Activated CD8-positive, alpha-beta memory T cell treated with anti-CD3 and anti-CD28 coated beads, Interleukin-2, amount 50 U/mL, for 24 hours (primary cell): ENCODE results near the gene OXCT2.

Experiments used
- DNase-seq: peaks from one replicate; pipeline ENCODE4 v3.0.0-alpha.2; 2020; ENCODE audit errors: extremely low read depth

OXCT2 gene

DNA sequence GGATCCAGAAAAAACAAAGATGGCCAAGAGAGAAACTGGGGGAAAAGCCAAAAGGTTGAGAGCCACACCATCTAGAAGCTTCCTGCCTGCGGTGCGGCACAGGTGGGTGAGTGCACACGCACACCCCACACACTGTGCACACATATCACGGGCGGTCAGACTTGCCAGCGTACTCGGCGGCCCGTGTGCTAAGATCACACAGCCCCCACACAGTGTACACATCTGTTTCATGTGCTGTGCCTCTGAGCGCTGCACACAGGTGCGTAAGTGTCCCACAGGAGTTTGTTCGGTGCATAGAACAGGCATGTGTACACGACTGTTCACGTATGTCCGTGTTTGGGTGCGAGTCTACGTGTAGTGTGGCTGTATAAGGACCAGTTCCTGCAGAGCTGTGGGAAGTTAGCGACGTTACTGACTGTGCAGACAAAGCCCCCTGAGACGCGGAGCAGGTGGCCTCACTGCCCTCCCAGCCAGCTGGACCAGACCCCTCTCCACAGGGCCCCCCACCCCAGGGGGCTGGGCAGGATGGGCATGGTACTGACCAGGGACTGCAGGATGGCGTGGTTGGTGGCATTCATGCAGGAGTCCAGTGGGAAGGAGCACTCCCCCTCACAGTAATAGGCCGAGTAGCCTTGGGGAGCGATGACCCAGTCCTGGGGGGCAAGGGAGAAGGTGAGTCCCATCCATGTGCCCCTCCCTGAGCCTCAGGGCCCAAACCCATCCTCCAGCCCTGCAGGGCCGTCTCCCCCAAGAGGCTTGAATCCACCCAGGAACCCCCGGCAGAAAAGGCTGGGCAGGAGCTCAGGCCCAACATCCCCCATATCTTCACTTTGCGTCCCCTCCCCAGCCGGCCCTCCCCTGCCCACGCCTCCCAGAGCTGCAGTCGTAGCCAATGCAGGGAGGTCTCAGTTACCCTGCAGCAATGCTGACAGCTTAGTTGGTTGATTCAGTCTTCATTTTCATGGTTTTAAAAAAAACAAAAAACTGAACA is 8.3 kb downstream of the OXCT2 start:
- no peak for DNase-seq

DNA sequence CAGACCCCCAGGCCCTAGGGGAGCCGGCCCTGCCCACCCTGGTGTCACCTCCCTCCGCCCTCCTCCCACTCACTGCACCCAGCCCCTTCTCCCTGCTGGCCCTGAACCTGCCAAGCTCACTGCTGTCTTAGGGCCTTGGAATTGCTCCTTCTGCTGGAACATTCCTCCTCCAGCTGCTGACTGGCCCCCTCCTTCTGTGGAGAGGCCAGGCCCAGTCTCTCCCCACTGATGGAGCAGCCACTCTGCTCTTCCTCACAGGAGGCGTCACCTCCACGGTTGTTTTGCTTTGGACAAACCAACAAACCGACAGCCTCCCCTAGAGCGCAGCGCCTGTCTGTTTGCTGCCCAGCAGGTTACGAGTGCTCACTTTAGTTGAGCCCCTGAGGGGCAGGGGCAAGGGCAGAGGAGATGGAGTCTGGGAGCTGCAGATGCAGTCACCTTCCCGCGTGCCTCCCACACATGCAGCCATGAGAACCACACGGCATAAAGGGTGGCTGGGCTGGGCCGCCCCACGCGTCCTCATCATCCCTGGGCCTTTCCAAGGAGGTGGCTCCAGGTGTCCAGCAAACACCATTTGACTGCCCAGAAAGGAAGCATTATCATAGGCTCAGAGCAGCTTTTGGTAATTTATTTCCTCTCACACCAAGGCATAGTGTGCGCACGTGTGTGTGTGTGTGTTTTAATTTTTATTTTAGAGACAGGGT is 9.4 kb downstream of the OXCT2 start:
- DNase-seq = no peak

DNA sequence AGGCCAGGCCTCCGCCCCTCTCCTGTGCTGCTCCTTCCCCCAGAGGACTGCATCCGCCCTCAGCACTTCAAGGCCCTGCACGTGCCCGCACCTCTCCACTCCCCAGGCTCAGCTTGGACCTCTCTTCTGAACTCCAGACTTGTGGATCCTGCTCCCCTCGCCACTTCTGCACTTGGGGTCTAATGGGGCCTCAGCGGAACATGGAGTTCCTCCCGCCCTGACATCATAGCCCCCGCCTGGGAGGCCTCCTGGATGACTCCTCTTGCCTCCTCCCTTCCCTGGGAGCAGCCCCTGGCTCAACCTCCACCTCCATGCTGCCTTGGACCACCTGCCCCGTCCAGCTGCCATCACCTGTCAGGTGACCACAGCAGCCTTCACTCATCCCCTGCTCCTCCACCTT is 10.1 kb downstream of the OXCT2 start:
- DNase-seq = no peak

DNA sequence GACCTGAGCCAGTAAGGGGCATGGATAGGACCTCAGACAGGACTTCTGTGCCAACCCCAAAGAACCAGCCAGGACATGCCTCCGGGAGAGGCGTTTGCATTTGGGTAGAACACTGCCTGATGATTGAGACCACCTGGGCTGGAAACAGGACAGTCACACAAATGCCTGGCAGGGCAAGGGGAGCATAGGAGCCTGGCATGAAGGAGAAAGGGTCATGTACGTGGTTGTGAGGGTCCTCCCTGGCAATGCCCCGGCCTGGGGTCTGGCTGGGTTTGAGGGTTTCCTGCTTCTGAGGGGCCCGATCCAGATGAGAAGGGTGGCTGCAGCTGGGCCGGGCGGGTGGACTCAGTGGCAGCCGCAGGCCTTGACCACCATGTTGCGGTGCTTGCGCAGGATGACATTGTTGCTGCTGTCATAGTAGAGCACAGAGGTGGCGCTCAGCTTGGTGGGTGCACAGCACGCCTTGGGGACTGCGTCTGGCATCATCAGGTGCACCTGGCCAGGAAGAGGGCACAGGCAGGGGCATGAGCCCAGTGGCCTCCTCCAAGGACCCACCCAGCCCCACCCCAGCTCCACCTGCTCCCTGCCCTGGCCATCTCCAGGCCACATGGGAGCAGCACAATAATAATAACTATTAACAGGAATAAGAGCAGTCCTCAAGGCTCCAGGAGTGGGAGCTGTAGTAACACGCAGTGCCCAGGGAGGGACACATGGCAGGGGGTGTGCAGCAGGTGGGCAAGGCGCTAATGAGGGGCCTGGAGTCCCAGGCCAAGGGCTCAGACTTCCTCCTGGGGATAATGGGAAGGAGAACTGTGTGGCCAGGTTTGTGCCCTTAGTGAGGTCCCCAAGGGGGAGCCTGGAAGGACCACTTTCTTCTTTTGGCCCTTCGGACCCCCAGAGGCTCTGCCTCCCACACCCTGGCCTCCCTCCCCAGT is 10.8 kb downstream of the OXCT2 start:
- DNase-seq = no peak

DNA sequence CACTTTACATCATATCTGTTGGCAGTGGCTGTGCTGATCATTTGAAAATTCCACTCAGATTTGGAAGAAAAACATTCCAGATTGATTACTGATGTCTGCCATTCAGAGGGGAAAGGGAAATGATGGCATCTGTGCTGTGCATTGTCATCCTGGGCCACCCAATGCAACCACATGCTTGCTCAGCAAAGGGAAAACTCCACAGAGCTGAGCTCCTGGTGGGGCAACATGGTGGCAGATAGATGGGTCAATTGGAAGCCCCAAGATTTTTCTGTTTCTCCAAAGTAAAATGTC is 11.8 kb downstream of the OXCT2 start:
- DNase-seq = no peak

DNA sequence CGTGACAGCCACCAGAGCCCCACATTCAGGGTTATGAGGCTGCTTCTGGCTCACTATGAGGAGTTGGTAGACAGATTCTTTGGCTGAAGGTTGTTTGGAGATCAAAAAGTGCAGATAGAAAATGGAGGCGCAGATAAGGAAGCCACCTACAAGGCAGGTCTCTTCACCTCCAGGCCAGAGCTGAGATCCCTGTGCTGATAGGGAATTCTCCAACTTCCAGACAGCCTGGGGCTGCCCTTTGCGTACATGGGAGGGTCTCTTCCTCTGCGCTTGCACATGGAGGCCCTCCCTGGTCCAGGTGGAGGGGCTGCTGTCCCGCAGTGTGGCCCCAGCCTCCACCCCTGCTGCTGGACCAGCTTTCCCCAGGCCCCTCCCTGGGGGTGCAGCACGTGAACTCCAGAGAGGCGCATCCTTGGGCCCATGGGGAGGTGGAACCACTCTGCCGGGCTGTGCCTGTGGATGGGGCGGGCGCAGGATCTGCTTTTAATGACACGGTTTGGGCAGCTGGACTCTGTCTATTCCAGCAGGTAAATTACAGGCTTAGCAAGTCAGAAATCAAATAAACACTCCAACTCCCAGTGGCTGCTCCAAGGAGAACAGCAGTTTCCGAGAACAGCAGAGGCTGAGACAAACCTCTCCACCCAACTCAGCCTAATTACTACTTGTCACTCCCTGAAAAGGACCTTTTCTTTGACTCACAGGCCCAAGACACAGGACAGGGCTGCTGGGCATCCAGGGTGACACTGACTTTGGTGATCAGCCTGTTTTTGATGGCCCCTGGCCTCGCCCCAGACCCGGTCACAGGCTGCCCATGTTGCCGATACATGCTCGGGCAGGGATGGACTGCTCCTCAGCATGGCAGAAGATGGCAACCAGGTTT is 12.4 kb downstream of the OXCT2 start:
- DNase-seq = no peak

DNA sequence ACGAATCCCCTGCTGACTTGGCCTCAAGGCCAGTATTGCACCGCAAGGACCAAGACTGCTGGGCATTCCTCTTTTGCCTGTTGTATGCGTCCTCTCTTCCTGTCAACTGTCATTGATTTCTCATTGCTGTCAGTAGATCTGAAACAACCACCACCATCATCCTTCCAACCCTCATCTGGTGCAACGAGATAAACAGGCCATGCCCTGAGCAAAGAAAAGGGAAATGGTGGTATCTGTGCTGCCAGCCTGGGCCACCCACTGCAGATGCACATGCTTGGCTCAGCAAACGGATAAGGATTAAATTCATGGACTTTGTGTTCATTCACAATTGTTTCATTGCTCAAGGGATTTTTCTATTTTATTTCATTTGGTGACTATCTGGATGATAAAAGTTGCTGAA is 13.6 kb downstream of the OXCT2 start:
- no peak for DNase-seq

DNA sequence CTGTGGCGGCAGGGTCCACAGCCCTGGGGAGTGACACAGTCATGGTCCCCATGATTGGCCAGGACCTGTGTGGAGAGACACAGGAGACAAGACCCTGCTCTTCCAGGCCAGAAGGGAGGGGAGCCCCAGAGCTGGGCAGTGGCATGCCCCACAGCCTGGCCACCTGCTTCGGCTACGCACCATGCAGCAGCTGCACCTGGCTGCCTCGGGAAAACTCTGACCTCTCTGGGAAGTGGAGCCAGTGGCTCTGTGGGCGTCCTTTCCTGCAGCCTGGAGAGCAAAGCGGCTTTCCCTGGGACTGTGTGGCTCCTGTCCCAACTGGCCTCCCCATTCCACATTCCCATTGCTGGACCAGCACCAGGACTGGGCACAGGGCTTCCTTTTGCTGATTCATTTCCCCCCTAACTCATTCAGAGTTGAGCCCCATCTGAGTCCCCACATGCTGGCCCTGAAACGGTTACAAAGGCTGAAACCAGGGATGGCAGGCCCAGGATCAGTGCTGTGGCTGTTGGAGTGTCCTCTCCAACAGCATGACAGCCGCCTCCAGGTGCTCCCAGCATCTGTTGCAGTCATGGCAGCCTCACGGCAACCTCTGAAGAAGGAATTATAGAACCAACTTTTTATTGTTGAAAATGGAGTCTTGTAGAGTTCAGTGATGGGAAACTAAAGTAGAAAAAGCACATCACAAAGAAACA is 15.0 kb downstream of the OXCT2 start:
- no peak for DNase-seq

DNA sequence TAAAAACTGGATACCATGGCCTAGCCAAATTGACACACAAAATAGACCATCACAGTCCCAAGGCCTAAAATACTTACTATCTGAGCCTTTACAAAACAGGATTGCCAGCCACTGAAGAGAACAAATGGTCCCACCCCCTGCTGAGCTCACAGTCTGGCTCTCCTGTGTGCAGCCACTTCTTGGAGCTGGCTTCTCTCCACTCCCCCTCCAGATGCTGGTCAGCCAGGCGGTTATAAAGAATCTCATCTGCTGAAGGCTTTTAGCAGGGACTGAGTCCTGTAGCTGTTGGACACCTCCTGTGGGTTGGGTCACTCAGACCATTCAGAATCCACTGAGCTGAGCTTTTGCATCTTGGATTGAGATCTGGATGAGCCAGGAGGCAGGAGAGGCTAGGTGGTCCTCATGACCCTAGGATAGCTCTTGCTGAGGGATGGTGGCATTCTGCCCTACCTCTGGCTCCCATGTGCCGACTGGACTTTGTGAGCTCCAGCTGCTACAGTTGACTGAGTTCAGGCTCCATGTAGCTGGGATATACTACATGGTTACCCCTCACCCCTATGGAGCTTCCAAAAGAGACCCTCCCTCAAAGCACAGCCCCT is 16.1 kb downstream of the OXCT2 start:
- DNase-seq = no peak

DNA sequence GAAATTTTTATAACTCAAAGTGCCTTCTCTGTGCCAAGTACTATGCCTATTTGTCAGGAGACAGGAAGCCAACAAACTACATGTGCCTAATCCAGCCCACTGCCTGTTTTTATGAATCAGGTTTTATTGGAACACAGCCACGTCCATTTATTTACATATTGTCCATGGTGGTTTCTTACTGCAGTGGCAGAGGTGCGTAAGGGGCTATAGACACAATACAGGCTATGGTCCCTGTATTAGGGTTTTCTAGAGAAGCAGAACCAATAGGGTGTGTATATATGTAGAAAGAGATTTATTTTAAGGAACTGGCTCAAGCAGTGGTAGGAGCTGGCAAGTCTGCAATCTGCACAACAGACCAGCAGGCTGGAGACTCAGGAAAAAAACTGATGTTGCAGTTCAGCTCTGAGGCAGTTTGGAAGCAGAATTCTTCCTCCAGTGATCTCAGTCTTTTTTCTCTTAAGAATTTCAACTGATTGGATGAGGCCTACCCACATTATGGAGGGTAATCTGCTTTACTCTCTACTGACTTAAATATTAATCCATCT is 17.1 kb downstream of the OXCT2 start:
- no peak for DNase-seq

DNA sequence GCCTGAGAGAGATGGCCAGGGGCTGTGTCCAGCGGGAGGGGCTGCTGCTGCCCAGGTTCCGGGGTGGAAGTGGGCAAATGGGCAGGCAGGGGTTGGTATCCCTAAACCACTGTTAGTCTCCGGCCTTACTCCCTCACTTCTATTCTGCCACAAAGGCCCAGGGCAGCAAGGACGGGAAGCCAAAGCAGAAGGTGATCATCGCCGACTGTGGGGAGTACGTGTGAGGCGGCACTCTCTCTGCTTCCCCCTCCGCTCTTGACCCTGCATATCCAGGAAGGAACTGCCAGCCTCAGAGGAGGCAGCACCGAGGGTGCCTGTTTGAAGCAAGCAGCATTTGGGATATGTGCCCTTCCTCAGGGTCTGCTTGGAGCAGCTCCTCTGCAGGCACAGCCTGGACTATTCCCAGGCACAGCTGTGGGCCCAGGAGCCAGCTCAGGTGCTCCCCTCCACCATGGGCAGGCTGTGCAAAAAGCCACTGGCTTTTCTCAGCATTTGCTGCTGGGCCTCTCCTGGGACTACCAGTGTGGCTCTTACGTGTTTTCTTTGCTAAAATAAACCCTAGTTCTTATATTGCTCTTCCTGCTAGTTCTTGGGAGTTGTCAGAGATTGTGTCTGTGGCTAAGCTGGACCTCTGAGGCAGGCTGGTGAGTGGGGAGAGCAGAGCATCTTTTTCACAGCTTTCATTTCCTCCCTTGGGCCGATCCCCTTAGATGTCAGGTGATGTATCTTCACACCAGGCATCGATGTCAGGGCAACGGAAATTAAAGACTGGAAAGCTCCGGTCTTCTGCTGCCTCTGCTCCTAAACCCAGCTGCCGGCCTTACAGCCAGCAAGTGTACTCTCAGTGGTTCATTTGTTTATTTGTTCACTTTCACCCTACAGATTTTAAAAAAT is 17.8 kb downstream of the OXCT2 start:
- DNase-seq = no peak

DNA sequence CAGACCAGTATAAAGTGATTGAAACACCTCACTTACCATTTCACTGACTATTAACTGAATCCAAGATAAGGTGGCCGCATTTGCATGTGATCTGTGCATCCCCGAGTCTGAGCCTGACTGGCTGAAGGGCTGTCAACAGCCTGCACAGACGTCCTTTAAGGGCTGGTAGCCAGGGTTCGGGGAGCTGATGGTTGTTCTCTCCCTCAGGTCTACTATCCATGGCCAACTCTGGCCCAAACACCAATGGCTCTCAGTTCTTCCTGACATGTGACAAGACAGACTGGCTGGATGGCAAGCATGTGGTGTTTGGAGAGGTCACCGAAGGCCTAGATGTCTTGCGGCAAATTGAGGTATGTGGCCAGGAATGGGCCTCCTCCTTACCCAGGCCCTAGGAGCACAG is 18.4 kb downstream of the OXCT2 start:
- DNase-seq = no peak

DNA sequence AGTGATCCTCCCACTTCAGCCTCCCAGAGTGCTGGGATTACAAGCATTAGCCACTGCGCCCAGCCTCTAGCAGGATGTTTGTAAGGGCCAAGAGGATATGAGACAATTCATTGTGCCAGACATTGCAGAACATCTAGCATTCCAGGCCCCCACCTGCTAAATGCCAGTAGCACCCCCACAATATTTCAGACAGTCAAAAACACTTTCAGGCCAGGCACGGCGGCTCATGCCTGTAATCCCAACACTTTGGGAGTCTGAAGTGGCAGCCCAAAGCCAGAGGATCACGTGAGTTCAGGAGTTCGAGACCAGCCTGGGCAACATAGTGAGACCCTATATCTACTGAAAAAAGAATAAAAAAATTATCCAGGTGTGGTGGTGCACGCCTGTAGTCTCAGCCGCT is 19.6 kb downstream of the OXCT2 start:
- DNase-seq = no peak

DNA sequence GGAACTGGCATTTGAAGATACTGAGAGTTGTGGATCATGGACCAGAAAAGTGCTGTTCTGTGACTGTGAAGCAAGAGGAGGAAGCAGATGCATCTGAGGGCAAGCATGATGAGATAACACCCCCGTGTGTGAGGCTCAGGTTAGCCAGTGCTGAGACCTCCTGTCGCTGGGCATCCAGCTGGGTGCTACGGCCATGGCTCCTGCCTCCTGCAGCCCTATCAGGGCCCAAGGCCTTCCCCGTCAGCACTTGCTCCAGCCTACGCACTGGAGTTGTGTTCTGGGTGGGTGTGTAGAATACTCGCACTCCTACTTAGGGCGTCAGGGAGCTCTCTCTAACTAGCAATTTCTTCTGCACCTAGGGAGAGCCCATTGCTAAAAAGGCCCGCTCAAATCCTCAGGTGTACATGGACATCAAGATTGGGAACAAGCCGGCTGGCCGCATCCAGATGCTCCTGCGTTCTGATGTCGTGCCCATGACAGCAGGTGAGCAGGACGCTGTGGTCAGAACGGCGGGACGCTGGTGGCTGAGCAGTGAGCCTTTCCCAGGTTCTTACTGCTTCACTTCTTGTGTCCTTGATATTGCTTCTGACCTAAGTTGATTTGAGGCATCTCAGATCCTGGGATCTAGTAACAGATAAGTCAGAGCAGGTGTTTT is 26.0 kb downstream of the OXCT2 start:
- no peak for DNase-seq

DNA sequence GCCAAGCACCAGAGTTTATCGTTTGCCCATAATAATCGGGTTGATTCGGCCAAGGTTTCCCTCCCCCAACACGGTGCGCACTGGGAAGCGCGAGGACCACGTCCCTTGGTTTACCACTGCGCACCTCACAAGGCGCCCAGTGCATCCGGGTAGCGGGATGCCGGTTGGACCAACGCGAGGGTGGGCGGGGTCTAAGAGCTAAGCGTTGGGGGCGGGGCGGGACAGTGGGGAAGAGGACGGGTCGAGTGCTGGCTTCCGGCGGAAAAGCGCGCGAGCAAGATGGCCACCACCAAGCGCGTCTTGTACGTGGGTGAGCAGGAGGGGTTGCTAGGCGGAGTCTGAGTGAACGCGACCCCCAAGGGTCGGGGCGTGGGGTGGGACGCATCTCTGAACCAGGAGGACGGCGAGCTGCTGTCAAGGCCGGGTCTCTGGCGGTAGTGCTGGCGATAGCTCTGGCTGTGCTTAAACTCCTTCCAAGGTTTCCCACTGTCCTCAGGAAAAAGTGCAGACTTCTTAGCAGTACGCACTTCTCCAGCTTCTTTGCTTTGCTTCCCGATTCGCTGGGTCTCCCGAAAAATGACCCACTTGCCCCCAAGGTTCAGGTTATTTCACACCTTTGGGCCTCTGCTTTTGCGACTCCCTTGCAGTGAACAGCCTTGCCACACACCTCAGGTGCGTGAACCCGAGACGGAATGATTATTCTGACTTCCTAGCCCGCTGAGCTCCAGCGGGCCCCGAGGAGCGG is 32.4 kb downstream of the OXCT2 start, which contains the start of gene PPIE:
PPIE (plus strand) TSS at position 261 of the 745 bp plus-strand sequence; CDS start at position 280, 19 bp downstream.
- peak; percentile 94 for DNase-seq

DNA sequence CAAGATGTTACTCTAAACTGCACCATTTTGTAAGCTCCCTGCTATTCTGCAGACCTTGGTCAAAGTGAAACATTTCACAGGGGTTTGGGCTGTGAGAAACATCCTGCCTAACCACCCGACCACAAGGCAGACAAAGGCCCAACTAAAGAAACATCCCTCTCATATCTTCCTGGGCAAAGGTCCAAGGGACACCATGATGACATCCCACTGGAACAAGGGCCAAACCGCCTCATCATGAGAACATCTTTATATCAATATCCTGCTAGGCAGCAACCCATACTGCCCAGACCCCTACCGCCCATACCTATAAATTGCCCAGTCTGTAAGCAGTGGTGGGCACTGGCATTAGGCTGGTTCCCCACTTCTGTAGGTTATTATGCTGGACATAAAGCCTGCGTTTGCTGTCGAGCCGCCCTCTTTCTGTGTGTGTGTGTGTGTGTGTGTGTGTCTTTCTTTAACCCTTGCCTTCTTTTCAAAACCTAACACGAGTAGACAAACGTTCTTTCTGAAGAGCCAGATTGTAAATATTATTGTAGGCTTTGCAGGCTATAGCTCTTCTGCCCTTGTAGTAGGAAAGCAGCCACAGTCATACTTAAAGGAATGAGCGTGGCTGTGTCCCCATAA is 33.5 kb downstream of the OXCT2 start:
- no peak for DNase-seq

DNA sequence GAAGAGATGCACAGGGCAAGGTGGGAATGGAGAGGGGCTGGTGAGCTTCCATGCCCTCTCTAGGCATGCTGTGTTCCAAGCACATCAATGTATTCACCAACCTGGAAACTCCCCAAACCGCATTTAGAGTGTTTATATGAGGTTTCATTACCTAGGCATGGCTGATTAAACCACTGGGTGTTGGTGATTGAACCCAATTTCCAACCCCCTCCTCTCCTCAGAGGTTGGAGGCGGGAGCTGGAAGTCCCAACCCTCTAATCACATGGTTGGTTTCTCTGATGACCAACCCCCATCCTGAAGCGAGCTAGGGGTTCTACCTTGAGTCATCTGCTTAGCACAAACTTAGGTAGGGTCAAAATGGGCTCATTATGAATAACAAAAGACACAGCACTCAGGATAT is 35.4 kb downstream of the OXCT2 start:
- DNase-seq = no peak
